DMS53 treated with DMSO at 0.1 percent for 48 hours (cell line): ENCODE measurements around the gene MYO5C.
A peak's percentile ranks its signal among the peaks of the same experiment; 100 is the strongest.

Experiments
- DNase-seq: peaks from one replicate; lab custom pipeline; 2025; ENCODE audit not compliant: unreplicated experiment; lab: John Stamatoyannopoulos, UW

The MYO5C gene

GRCh38 chr15:52295421-52296001, at the start of gene MYO5C:
Gene MYO5C, minus strand, starts transcription at chr15:52295804. Its CDS starts 168 bp downstream, at chr15:52295636.
- DNase-seq, result peak; percentile 70

GRCh38 chr15:52344592-52344991, 49.0 kb upstream of the MYO5C start:
- no peak for DNase-seq

GRCh38 chr15:52343831-52344230, 48.2 kb upstream of the MYO5C start:
- no peak for DNase-seq

- no peak for DNase-seq
Measured at GRCh38 chr15:52340093-52340492, 44.5 kb upstream of the MYO5C start.

GRCh38 chr15:52338891-52339290, 43.3 kb upstream of the MYO5C start:
- DNase-seq, result no peak

GRCh38 chr15:52338058-52338457, 42.5 kb upstream of the MYO5C start:
- DNase-seq, result no peak

GRCh38 chr15:52337198-52337853, 41.7 kb upstream of the MYO5C start:
- peak; percentile 22 for DNase-seq

GRCh38 chr15:52336529-52336928, 40.9 kb upstream of the MYO5C start:
- DNase-seq, result no peak

- no peak for DNase-seq
Measured at GRCh38 chr15:52334491-52335160, 39.0 kb upstream of the MYO5C start.

GRCh38 chr15:52331490-52332240, 36.1 kb upstream of the MYO5C start:
- DNase-seq, result peak; percentile 4

- no peak for DNase-seq
Measured at GRCh38 chr15:52329987-52330386, 34.4 kb upstream of the MYO5C start.

GRCh38 chr15:52329150-52329549, 33.5 kb upstream of the MYO5C start:
- no peak for DNase-seq

GRCh38 chr15:52328680-52329079, 33.1 kb upstream of the MYO5C start:
- no peak for DNase-seq

GRCh38 chr15:52326756-52327155, 31.2 kb upstream of the MYO5C start:
- DNase-seq, result no peak

GRCh38 chr15:52324109-52324508, 28.5 kb upstream of the MYO5C start:
- no peak for DNase-seq

- no peak for DNase-seq
Measured at GRCh38 chr15:52318729-52319500, 23.3 kb upstream of the MYO5C start.

GRCh38 chr15:52317688-52318087, 22.1 kb upstream of the MYO5C start:
- no peak for DNase-seq

- DNase-seq, result no peak
Measured at GRCh38 chr15:52317022-52317421, 21.4 kb upstream of the MYO5C start.

GRCh38 chr15:52309154-52309548, 13.5 kb upstream of the MYO5C start:
- DNase-seq, result no peak

- no peak for DNase-seq
Measured at GRCh38 chr15:52308446-52309153, 13.0 kb upstream of the MYO5C start.
